ENCODE data around the gene ACKR3.

The ACKR3 gene

DNA sequence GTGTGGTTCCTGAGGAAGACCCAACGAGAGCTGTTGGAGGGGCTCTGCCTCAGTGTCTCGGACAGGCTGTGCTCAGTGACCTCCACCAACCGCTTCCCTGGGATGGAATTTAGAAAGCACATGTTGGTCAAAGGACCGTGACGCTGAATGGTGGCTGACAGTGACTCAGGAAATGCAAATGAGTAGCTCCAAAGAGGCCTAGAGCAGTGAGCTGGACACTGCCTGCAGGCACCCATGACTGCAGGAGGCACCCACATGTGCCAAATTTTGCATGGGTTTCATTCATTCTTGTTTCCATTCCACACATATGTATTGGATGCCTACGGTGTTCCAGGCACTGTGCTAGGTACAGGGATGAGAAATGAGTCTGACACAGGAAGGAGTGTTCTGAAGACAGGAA is 46.4 kb downstream of the ACKR3 start:
- H3K4me3 ChIP-seq (ENCODE audit: low read length), result no peak overlapping the region
- TF ChIP-seq, protein P1, sequence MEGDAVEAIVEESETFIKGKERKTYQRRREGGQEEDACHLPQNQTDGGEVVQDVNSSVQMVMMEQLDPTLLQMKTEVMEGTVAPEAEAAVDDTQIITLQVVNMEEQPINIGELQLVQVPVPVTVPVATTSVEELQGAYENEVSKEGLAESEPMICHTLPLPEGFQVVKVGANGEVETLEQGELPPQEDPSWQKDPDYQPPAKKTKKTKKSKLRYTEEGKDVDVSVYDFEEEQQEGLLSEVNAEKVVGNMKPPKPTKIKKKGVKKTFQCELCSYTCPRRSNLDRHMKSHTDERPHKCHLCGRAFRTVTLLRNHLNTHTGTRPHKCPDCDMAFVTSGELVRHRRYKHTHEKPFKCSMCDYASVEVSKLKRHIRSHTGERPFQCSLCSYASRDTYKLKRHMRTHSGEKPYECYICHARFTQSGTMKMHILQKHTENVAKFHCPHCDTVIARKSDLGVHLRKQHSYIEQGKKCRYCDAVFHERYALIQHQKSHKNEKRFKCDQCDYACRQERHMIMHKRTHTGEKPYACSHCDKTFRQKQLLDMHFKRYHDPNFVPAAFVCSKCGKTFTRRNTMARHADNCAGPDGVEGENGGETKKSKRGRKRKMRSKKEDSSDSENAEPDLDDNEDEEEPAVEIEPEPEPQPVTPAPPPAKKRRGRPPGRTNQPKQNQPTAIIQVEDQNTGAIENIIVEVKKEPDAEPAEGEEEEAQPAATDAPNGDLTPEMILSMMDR (conservative IDR thresholded peaks at IDR 0.05; ENCODE audit: low read length), result no peak
- DNase-seq (ENCODE audit: low read depth), result no peak

DNA sequence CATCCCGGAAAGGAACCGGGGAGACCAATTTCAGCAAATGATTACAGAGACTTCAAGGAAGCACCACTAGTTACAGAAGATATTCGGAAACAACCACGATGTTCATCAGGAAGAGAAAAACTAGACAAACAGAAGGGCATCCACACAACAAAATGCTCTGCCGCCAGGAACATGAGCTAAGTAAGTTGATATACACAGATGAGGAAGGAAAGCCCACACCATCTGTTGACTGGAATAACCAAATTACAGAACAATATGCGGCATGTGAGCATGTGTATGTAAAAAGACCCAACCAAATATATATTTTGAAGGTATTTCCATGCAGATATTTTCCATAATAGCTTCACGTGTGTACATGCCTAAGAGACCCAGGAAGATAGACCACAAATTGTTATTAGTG is 47.0 kb downstream of the ACKR3 start:
- no peak overlapping the region for H3K4me3 ChIP-seq (ENCODE audit: low read length)
- TF ChIP-seq, protein P1 (conservative IDR thresholded peaks at IDR 0.05; ENCODE audit: low read length), result no peak
- DNase-seq (ENCODE audit: low read depth), result no peak

DNA sequence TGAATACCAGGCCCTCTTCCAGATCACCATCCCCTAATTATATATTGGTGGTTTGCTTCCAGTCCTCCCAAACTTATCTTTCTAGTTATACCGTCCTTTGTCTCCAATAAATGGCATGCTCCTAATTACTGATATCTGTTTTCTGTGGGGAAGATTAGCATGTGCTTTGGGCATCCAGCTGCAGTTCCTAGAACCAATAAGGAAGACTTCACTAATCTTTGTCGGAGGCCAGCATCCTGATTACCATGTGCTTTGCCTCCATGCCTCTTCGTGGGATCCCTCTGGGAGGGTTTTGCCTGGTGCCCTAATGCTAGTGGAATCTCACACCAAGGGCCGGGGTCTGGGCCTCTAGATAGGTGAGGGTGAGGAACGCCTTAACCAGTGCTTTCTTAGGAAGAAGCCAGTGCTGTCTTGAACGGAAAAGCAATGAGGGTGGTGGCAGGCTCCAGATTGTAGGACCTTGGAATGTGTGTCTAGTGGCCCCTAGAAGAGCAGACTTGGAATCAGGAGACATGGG is 47.7 kb downstream of the ACKR3 start:
- DNase-seq (ENCODE audit: low read depth), result no peak
- TF ChIP-seq, protein P1 (conservative IDR thresholded peaks at IDR 0.05; ENCODE audit: low read length), result no peak
- H3K4me3 ChIP-seq (ENCODE audit: low read length), result no peak overlapping the region

- TF ChIP-seq, protein P1 (conservative IDR thresholded peaks at IDR 0.05; ENCODE audit: low read length), result no peak
- H3K4me3 ChIP-seq (ENCODE audit: low read length), result no peak overlapping the region
- no peak for DNase-seq (ENCODE audit: low read depth)
These were observed 48.2 kb downstream of the ACKR3 start for GRCh38 chr2:236617796-236618195.

DNA sequence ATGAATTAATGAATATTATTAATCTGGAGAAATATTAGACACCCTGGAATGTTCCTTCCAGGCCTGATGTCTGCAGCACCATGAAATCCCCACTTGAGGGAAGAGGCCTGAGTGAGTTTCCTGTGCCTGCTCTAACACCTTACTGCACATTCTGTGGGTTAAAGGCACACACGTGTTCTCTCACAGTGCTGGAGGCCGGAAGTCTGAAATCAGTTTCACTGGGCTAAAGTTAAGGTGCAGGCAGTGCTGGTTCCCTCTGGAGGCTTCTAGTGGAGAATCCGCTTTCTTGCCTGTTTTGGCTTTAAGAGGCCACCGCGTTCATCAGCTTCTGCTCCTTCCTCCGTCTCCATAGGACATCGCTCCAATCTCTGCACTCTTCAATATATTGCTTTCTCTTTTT is 48.7 kb downstream of the ACKR3 start:
- no peak overlapping the region for H3K4me3 ChIP-seq (ENCODE audit: low read length)
- no peak for DNase-seq (ENCODE audit: low read depth)
- TF ChIP-seq, protein P1 (conservative IDR thresholded peaks at IDR 0.05; ENCODE audit: low read length), result no peak

DNA sequence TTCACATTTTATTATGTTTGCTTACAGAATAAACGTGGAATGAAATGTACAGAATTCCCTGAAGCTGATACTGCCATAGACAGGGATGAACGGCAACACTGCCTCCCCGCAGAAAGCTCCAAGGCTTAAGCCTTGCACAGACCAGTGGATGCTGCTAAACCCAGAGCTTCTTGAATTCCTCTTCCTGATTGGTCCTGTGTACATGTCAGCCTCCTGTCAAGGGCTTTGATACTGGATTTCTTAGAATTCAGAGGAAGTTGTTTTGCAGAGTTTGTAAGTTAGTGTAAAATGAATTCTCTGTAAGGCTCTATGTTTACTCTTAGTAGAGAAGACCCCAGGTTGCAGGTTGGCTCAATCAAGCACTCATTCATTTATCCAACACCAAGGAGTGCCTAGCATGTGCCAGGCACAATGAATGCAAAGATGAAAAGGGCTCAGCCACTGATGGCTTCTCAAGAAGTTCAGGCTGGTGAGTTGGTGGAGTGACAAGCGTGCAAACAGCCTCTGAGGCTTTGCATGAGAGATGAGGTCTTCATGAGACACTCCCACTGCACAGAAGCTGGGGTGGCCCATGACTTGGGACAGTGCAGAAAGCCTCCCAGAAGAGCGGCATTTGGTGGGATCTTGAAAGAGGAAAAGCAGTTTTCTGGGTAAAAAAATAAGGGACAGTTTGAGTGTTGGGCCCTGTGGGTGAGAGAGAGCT is 50.4 kb downstream of the ACKR3 start:
- TF ChIP-seq, protein P1 (conservative IDR thresholded peaks at IDR 0.05; ENCODE audit: low read length), result no peak
- DNase-seq (ENCODE audit: low read depth), result no peak

GRCh38 chr2:236621786-236622185 is 52.2 kb downstream of the ACKR3 start:
- no peak for DNase-seq (ENCODE audit: low read depth)
- no peak overlapping the region for H3K4me3 ChIP-seq (ENCODE audit: low read length)
- TF ChIP-seq, protein P1 (conservative IDR thresholded peaks at IDR 0.05; ENCODE audit: low read length), result no peak

More for the DNA sequence above, 50.4 kb downstream of the ACKR3 start:
- no peak overlapping the region for H3K4me3 ChIP-seq (ENCODE audit: low read length)
